Neural progenitor cell (in vitro differentiated cells): Measurements from ENCODE around the gene COL24A1. TPM values are rescaled to one million over a fixed set of nuclear protein-coding genes. Genes with fewer than 3 reads are reported as not detected.

Source experiments
- DNase-seq: peaks from one replicate; pipeline ENCODE4 v3.0.0-alpha.2; 2016; ENCODE audit warnings: low spot score
- H2AFZ ChIP-seq: fragments of 200-600 bp; sonication (generic); replicated peaks from 2 replicates; pipeline ENCODE4 v1.6.1; 2016; ENCODE audit warnings: antibody characterized with exemption
- H3F3A ChIP-seq: fragments of 200-600 bp; sonication (generic); 2 replicates; pipeline ENCODE4 v1.6.1; 2016; ENCODE audit warnings: antibody characterized with exemption, low read depth
- H3K27ac ChIP-seq: fragments of 200-600 bp; sonication (generic); 2 replicates; pipeline ENCODE4 v1.5.1; 2016; ENCODE audit warnings: mild to moderate bottlenecking
- H3K27me3 ChIP-seq: fragments of 200-600 bp; sonication (generic); 2 replicates; pipeline ENCODE4 v1.6.1; 2016; ENCODE audit warnings: mild to moderate bottlenecking, moderate library complexity
- H3K36me3 ChIP-seq: fragments of 200-600 bp; sonication (generic); 2 replicates; pipeline ENCODE4 v1.5.1; 2016
- H3K4me1 ChIP-seq: fragments of 200-600 bp; sonication (generic); 2 replicates; pipeline ENCODE4 v1.6.1; 2016; ENCODE audit warnings: mixed run types
- H3K4me2 ChIP-seq: fragments of 200-600 bp; sonication (generic); 2 replicates; pipeline ENCODE4 v1.6.1; 2016
- H3K4me3 ChIP-seq: fragments of 200-600 bp; sonication (generic); 2 replicates; pipeline ENCODE4 v1.5.1; 2016
- H3K79me2 ChIP-seq: fragments of 200-600 bp; sonication (generic); 2 replicates; pipeline ENCODE4 v1.6.1; 2016; ENCODE audit warnings: low read depth
- H3K9ac ChIP-seq: fragments of 200-600 bp; sonication (generic); 2 replicates; pipeline ENCODE4 v1.6.1; 2016
- H3K9me3 ChIP-seq: fragments of 200-600 bp; sonication (generic); 2 replicates; pipeline ENCODE4 v1.5.1; 2016; ENCODE audit warnings: low read depth
- H4K20me1 ChIP-seq: fragments of 200-600 bp; sonication (generic); 2 replicates; pipeline ENCODE4 v1.6.1; 2016; ENCODE audit warnings: low read depth
- H3K27ac Mint-ChIP-seq: 3 replicates; pipeline ENCODE4 v1.8.0; 2021; ENCODE audit warnings: mixed read lengths
- H3K27me3 Mint-ChIP-seq: 2 replicates; pipeline ENCODE4 v1.8.0; 2022; ENCODE audit warnings: low read depth, mild to moderate bottlenecking, inconsistent platforms, moderate library complexity, mixed read lengths; ENCODE audit not compliant: insufficient read depth
- H3K36me3 Mint-ChIP-seq: 3 replicates; pipeline ENCODE4 v1.8.0; 2021; ENCODE audit warnings: mixed read lengths
- H3K4me1 Mint-ChIP-seq: 3 replicates; pipeline ENCODE4 v1.8.0; 2021; ENCODE audit warnings: mixed read lengths
- H3K4me3 Mint-ChIP-seq: 3 replicates; pipeline ENCODE4 v1.8.0; 2021; ENCODE audit warnings: mild to moderate bottlenecking, moderate library complexity, mixed read lengths
- H3K9me3 Mint-ChIP-seq: 3 replicates; pipeline ENCODE4 v1.8.0; 2020; ENCODE audit warnings: mixed read lengths
- EZH2 ChIP-seq: fragments of 200-600 bp; sonication (generic); IDR thresholded peaks from 2 replicates; pipeline ENCODE4 v1.6.1; 2017; ENCODE audit warnings: antibody characterized with exemption, mild to moderate bottlenecking, moderate library complexity
- EZH2phosphoT487 ChIP-seq: fragments of 200-600 bp; sonication (generic); IDR thresholded peaks from 2 replicates; pipeline ENCODE4 v1.6.1; 2017; ENCODE audit warnings: antibody characterized with exemption
- total RNA-seq: library from RNA; depleted of rRNA; stranded (reverse); fragments of >200 nt; gene quantifications from 2 replicates; pipeline ENCODE4 v1.2.3, GENCODE V29; 2015; ENCODE audit warnings: low replicate concordance
- TF ChIP-seq, protein P1 (sequence below): fragments of 200-600 bp; sonication (generic); IDR thresholded peaks from 2 replicates; pipeline ENCODE4 v1.5.1; 2017; ENCODE audit warnings: antibody characterized with exemption, mild to moderate bottlenecking

COL24A1 gene
- total RNA-seq, 1 donor from 2014 or later: not detected

DNA sequence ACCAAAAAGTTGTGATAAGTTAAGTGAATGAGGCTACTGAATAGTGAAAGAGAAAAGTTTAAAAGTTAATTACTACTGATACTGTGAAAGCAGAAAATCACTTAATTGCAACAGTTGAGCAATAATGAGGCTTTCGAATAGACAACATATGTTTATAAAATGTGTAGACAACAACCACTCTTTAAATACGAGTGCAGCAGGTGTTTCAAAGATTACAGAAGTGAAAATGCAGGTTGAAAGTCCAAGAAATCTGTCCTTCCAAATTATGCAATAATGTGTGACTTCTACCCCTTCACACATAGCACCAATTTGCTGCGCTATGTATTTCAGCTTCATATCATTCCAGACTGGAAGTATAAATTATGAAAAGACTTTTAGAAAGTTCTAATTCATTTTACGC is 213.0 kb downstream of the COL24A1 start:
- no peak for DNase-seq
- no peaks in the 10 kb centered on the region for H3K27me3 ChIP-seq
- H4K20me1 ChIP-seq: no peaks in the 10 kb centered on the region
- H3K4me1 ChIP-seq: no peaks in the 10 kb centered on the region
- no peak overlapping the region for H2AFZ ChIP-seq
- H3K27me3 Mint-ChIP-seq: no peaks in the 10 kb centered on the region
- H3K27ac ChIP-seq: no peak overlapping the region
- no peak overlapping the region for H3K27ac Mint-ChIP-seq
- H3K9ac ChIP-seq: no peak overlapping the region
- H3K4me2 ChIP-seq: no peak overlapping the region
- no peaks in the 10 kb centered on the region for H3K4me1 Mint-ChIP-seq
- H3K79me2 ChIP-seq: no peaks in the 10 kb centered on the region
- H3K36me3 ChIP-seq: no peaks in the 10 kb centered on the region
- no peaks in the 10 kb centered on the region for H3K9me3 ChIP-seq
- H3K36me3 Mint-ChIP-seq: no peaks in the 10 kb centered on the region
- H3K4me3 Mint-ChIP-seq: no peak overlapping the region
- no peak overlapping the region for H3K4me3 ChIP-seq
- TF ChIP-seq EZH2phosphoT487: no peak
- TF ChIP-seq EZH2: no peak
- TF ChIP-seq, protein P1, sequence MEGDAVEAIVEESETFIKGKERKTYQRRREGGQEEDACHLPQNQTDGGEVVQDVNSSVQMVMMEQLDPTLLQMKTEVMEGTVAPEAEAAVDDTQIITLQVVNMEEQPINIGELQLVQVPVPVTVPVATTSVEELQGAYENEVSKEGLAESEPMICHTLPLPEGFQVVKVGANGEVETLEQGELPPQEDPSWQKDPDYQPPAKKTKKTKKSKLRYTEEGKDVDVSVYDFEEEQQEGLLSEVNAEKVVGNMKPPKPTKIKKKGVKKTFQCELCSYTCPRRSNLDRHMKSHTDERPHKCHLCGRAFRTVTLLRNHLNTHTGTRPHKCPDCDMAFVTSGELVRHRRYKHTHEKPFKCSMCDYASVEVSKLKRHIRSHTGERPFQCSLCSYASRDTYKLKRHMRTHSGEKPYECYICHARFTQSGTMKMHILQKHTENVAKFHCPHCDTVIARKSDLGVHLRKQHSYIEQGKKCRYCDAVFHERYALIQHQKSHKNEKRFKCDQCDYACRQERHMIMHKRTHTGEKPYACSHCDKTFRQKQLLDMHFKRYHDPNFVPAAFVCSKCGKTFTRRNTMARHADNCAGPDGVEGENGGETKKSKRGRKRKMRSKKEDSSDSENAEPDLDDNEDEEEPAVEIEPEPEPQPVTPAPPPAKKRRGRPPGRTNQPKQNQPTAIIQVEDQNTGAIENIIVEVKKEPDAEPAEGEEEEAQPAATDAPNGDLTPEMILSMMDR: no peak
- no peaks in the 10 kb centered on the region for H3K9me3 Mint-ChIP-seq
- H3F3A ChIP-seq: no peaks in the 10 kb centered on the region

DNA sequence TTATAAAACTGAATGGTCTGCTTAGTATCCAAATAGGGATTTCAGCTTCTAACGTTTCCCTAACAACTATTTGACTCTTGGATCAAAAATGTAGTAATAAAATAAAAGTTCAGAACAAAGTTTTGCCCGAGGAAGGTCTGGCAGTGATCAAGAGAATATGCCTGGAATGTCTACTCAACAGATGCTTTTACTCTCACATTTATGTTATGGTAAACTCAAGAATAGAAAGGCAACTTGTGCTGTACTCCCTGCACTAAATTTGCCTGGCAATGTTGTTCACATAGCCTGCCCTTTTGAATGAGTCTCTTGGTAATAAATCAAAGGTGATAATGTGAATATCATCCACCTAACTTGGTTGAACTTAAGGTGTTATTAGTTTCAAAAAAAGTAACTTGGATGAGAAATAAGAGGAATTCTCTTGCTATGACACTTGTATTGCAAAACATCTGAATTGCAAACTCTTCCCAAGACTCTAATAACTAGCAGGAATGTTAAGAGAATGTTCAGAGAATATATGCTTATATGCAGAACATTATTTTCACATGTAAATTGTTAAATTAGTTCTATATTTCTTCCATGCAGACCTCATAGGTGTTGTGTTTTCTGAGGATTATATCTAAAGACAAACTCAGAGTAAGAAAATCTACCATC is 215.8 kb downstream of the COL24A1 start:
- Histone ChIP-seq H3K9ac (no peak overlapping the region), H3K4me3 (no peak overlapping the region), H4K20me1 (no peaks in the 10 kb centered on the region), H3K9me3 (no peaks in the 10 kb centered on the region), H3K4me1 (no peaks in the 10 kb centered on the region), H3F3A (no peaks in the 10 kb centered on the region), H2AFZ (no peak overlapping the region), H3K36me3 (no peaks in the 10 kb centered on the region), H3K27me3 (no peaks in the 10 kb centered on the region), H3K79me2 (no peaks in the 10 kb centered on the region), H3K4me2 (no peak overlapping the region), H3K27ac (no peak overlapping the region)
- Mint-ChIP-seq H3K4me3 (no peak overlapping the region), H3K4me1 (no peaks in the 10 kb centered on the region), H3K27me3 (no peaks in the 10 kb centered on the region), H3K36me3 (no peaks in the 10 kb centered on the region), H3K27ac (no peak overlapping the region), H3K9me3 (no peaks in the 10 kb centered on the region)
- no peak for DNase-seq
- TF ChIP-seq, protein P1: no peak
- TF ChIP-seq EZH2 (no peak), EZH2phosphoT487 (no peak)

DNA sequence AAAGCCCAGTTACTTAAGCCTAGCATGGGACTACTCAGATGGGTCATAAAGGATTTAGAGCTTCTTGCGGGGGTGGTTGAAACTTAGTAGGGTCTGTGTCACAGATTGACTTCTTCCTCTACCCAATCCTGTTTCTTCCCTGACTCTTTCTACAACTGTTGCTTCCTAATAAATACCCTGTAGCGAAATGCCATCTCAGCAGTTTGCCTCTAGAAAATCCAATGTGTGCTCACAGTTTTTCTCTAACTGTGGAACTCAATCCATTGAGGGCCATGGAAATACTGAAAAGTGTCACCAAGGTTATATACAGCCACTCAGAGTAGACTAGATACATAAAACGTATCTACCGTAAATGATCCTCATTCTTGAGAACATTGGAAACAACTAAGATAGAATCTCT is 217.7 kb downstream of the COL24A1 start:
- DNase-seq: no peak
- Histone ChIP-seq H3K9me3 (no peaks in the 10 kb centered on the region), H3F3A (no peaks in the 10 kb centered on the region), H3K27me3 (no peaks in the 10 kb centered on the region), H4K20me1 (no peaks in the 10 kb centered on the region), H3K4me1 (no peaks in the 10 kb centered on the region), H3K4me2 (no peak overlapping the region), H3K9ac (no peak overlapping the region), H3K79me2 (no peaks in the 10 kb centered on the region), H2AFZ (no peak overlapping the region), H3K27ac (no peak overlapping the region), H3K36me3 (no peaks in the 10 kb centered on the region), H3K4me3 (no peak overlapping the region)
- Mint-ChIP-seq H3K27me3 (no peaks in the 10 kb centered on the region), H3K9me3 (no peaks in the 10 kb centered on the region), H3K4me1 (no peaks in the 10 kb centered on the region), H3K4me3 (no peak overlapping the region), H3K27ac (no peak overlapping the region), H3K36me3 (no peaks in the 10 kb centered on the region)
- TF ChIP-seq EZH2phosphoT487: no peak
- TF ChIP-seq, protein P1: no peak
- TF ChIP-seq EZH2: no peak
